GM12891 (cell line): ENCODE results near the gene SMIM24.

Experiments
- POLR2A ChIP-seq: IDR thresholded peaks from 2 replicates; pipeline ENCODE4 v1.6.1; 2011; ENCODE audit warnings: low read depth, low read length, control low read depth
- POLR2AphosphoS5 ChIP-seq: IDR thresholded peaks from 2 replicates; pipeline ENCODE4 v1.6.1; 2011; ENCODE audit warnings: low read depth, low read length, control low read depth
- POU2F2 ChIP-seq: IDR thresholded peaks from 2 replicates; pipeline ENCODE4 v1.6.1; 2011; ENCODE audit warnings: low read depth, mild to moderate bottlenecking, control low read depth, low read length, moderate library complexity
- SPI1 ChIP-seq: IDR thresholded peaks from 2 replicates; pipeline ENCODE4 v1.6.1; 2011; ENCODE audit warnings: low read depth, low read length, control low read depth

DNA sequence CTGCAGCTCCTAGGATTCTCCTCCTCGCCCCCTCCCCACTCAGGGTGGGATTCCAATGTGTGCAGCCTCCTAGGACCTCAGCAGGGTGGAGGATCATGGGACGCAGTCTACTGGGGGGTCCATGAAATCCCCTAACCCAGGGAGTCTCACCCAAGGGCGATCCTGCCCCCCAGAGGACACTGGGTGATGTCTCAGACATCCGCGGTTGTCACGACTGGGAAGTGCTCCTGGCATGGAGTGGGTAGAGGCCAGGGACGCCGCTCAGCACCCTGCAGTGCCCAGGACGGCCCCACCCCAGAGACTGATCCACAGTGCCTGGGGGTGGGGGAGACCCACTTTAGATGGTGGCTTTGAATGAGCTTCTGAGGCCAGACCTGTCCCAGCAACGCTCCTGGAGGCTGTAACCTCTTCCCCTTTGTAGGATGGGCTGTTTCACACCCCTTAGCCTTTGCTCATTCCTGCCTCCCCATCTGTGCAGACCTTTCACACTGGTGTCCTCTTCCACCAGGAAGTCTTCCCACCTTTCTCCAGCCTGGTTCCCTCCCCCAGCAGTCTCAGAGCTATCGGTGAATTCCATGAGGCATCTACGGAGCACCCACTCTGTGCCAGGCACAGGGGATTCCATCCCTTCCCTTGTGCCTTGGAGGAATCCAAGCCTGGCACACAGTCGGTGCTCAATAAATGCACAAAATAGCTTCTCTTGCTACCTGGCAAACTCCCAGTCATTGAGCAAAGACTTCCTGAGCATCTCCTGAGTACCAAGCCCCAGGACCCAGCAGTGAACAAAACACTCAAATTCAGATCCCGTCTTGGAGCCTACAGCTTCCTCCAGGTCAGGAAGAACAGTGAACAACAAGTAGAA, 10.5 kb downstream of the SMIM24 start:
- TF ChIP-seq POLR2A, result no peak
- TF ChIP-seq POLR2AphosphoS5, result 0 out of 2 replicates have a peak, but pooled peaks have one; percentile 31
- no peak for TF ChIP-seq SPI1
- TF ChIP-seq POU2F2, result no peak
